Subcutaneous adipose tissue (tissue), 4 donors: ENCODE data around the gene POLR1G. TPM values are rescaled to one million over a fixed set of nuclear protein-coding genes. Genes with fewer than 3 reads are reported as not detected.

Source experiments
- CTCF ChIP-seq: fragments of 450-650 bp; IDR thresholded peaks from one replicate; pipeline ENCODE4 v1.5.1; 2016; ENCODE audit warnings: low read depth, mild to moderate bottlenecking, control low read depth, antibody characterized with exemption, moderate library complexity
- total RNA-seq, 4 donors: library from RNA; depleted of rRNA; stranded (reverse); fragments of >200 nt; gene quantifications; one replicate each; pipeline ENCODE4 v1.1.0, GENCODE V29; 2016

The POLR1G gene, protein sequence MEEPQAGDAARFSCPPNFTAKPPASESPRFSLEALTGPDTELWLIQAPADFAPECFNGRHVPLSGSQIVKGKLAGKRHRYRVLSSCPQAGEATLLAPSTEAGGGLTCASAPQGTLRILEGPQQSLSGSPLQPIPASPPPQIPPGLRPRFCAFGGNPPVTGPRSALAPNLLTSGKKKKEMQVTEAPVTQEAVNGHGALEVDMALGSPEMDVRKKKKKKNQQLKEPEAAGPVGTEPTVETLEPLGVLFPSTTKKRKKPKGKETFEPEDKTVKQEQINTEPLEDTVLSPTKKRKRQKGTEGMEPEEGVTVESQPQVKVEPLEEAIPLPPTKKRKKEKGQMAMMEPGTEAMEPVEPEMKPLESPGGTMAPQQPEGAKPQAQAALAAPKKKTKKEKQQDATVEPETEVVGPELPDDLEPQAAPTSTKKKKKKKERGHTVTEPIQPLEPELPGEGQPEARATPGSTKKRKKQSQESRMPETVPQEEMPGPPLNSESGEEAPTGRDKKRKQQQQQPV
- 1 to 10 TPM; 1.1 to 2.9 (median 1.6) TPM for total RNA-seq

DNA sequence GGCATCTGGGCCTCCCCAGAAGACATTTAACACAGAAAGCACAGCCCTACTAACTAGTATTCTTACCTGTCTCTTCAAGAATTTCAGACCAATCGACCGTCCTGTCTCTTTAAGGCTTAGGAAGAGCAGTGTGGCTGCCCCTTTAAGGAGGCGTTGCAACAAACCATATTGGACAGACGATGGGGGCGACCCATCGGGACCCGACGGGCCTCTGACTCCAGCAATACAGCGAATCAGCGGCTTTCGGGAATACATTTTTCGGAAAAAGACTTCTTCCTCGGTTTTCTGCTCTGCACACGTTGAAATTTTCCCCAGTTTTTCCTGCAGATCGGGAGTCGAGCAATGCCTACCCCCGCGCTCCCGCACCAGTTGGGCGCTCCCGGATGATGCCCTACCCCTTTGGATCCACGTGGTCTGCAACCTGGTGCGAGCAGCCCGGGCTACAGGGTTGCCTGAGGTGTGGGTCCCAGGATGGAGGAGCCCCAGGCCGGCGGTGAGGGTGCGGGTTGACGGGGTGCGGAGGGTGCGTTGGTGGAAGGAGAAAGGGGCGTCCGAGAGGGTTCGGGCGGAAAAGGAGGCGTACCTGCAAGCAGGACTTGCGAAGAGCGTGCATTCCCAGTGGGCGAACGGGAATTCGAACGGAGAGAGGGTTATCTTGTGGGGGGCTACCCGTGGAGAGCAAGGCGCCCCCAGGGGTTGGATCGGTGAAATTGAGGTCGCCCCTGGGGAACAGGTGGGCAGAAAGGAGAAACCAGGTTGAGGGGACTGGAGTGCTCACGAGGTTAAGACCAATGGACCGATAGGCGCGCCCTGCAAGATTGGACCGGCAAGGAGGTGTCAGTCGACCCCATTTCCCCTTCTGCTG is at the start of gene POLR1G:
POLR1G (plus strand) TSS at position 419 of the 865 bp plus-strand sequence; CDS start at position 472, 53 bp downstream.
- TF ChIP-seq CTCF: no peak

DNA sequence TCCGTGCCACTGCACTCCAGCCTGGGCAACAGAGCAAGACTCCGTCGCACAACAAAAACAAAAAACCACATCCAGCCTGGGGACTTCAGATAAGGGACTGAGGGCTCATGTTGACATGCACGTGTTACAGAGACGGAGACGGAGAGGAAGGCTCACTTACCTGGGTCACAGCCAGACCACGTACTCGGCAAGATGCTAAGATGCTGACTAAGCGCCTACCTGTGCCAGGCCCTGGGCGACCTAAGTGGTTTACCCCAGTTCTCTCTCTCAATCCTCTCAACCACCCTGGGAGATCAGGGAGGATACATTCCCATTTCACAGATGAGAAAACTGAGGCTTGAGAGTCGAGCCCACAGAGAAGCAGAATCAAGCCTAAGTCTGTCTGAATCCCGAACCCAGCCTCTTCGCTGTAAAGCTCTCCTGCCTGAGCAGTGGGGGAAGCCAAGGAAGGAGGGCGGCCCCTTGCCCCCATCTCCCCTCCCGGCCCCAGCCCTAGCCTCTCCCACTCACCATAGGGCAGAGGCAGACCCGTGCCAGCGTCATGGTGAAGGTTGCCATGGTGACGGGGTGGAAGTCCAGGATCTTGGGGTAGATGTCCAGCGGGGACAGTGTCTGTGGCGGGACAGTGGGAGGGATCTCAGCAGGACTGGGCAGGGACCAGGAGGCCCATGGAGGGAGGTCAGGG is 49.5 kb upstream of the POLR1G start:
- TF ChIP-seq CTCF: no peak

GRCh38 chr19:45357445-45357783 is 49.0 kb upstream of the POLR1G start:
- no peak for TF ChIP-seq CTCF

DNA sequence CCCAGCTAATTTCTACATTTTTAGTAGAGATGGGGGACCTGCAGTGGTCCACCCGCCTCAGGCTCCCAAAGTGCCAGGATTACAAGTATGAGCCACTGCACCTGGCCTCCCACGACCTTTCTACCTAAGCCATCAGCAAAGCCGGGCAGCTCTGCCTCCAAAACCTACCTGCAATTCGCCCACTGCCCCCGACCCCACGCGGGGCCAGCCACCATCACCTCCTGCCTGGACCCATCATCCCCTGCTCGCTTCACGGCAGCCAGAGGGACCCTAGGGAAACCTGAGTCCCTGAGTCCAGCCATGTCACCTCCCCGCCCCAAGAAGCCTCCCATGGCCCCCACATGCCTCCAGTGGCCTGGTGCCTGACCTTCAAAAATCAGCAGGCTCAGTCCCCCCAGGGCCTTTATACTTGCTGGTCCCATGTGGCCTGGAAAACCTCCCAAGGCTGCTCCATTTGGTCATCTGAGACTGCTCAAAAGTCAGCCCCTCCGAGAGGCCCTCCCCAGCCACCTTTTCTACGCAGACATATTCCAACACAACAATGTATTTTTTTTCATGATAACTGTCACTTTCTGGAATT is 48.1 kb upstream of the POLR1G start:
- TF ChIP-seq CTCF: no peak

GRCh38 chr19:45361608-45362007 is 44.8 kb upstream of the POLR1G start:
- no peak for TF ChIP-seq CTCF

DNA sequence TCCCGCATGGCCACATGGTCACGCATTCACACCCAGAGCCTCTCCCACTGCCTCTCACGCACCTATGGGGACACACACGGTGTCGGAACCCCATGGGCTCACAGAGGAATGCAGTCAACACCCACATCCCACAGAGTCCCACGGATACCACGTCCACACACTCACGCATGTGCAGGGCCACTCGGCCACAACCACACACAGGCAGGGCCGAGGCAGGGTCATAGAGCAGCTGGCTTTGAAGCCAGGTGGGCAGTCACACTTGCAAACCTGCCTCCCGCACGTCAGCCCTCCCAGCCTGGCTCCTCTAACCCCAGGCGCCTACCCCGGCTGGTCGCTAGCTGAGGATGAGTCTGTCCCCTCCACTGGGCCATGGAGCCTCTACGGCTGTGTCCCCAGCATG is 44.2 kb upstream of the POLR1G start:
- no peak for TF ChIP-seq CTCF
